Measurements from ENCODE around the gene GABPB2.
"Not testable (repeated sequence)": the region's sequence is repeated elsewhere in the genome, so short reads cannot be mapped to it uniquely, and the experiment has no call there.

Gene GABPB2

DNA sequence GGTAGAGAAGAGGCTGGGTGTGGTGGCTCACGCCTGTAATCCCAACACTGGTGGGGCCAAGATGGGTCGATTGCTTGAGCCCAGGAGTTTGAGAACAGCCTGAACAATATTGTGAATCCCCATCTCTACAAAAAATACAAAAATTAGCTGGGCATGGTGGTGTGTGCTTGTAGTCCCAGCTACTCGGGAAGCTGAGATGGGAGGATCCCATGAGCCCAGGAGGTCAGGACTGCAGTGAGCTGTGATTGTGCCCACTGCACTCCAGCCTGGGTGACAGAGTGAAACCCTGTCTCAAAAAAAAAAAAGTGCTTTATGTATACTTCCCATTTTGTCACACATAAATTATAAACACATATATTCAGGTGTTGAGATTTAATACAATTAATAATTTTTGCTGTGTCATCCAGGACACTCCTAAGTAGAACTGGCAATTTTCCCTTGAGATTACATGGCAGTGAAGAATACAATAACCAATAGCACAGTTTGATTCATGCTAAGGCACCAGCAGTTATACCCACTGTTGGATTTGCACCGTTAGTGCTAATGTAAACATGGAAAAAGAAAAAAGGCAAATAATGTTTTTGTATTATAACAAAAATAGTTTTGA lies 15.5 kb downstream of the GABPB2 start:
- Histone ChIP-seq H3K9me3 (ENCODE audit: control insufficient read depth, insufficient read depth, low read length) (no peaks in the 10 kb centered on the region), H3K36me3 (ENCODE audit: control insufficient read depth, insufficient read depth, low read length) (no peaks in the 10 kb centered on the region), H3K4me3 (ENCODE audit: low read length) (no peak overlapping the region), H3K27me3 (ENCODE audit: control insufficient read depth, insufficient read depth, low read length) (no peaks in the 10 kb centered on the region), H3K4me1 (ENCODE audit: control insufficient read depth, insufficient read depth, low read length) (no peaks in the 10 kb centered on the region), H3K27ac (ENCODE audit: low read length) (no peak overlapping the region)
- no peak for DNase-seq (ENCODE audit: low read depth, low spot score)
- WGBS (ENCODE audit: insufficient coverage, insufficient read length): no CpG with 5 or more reads among the region's 4 CpGs

DNA sequence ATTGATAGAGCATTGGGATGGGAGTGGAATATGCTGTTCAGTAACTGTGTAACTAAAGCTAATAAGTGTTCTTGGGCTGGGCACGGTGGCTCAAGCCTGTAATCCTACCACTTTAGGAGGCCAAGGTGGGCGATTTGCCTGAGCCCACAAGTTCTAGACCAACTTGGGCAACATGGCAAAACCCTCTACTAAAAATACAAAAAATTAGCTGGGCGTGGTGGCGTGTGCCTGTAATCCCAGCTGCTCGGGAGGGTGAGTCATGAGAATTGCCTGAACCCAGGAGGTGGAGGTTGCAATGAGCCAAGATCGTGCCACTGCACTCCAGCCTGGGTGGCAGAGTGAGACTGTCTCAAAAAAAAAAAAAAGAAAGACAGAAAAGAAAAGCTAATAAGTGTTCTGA lies 26.9 kb downstream of the GABPB2 start:
- not testable (repeated sequence) for H3K9me3 ChIP-seq (ENCODE audit: control insufficient read depth, insufficient read depth, low read length); H3K4me1 ChIP-seq (ENCODE audit: control insufficient read depth, insufficient read depth, low read length); H3K4me3 ChIP-seq (ENCODE audit: low read length); H3K36me3 ChIP-seq (ENCODE audit: control insufficient read depth, insufficient read depth, low read length); DNase-seq (ENCODE audit: low read depth, low spot score); H3K27ac ChIP-seq (ENCODE audit: low read length); H3K27me3 ChIP-seq (ENCODE audit: control insufficient read depth, insufficient read depth, low read length)
- WGBS (ENCODE audit: insufficient coverage, insufficient read length): no CpG with 5 or more reads among the region's 6 CpGs

DNA sequence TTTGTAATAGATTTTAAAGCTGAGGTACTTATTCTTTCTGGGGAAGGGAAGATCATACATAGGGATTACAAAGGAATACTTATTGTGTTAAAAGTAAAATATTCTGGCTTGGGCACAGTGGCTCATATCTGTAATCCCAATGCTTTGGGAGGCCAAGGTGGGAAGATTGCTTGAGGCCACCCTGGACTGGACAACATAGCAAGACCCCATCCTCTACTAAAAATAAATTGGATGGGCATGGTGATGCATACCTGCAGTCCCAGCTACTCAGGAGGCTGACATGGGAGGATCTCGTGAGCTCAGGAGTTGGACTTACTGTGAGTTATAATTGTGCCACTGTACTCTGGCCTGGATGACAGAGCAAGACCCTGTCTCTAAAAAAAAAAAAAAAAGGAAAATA lies 27.6 kb downstream of the GABPB2 start:
- H3K27ac ChIP-seq (ENCODE audit: low read length): no peak overlapping the region
- H3K4me3 ChIP-seq (ENCODE audit: low read length): no peak overlapping the region
- no CpG with 5 or more reads among the region's 1 CpG for WGBS (ENCODE audit: insufficient coverage, insufficient read length)
- no peaks in the 10 kb centered on the region for H3K9me3 ChIP-seq (ENCODE audit: control insufficient read depth, insufficient read depth, low read length)
- no peaks in the 10 kb centered on the region for H3K27me3 ChIP-seq (ENCODE audit: control insufficient read depth, insufficient read depth, low read length)
- no peaks in the 10 kb centered on the region for H3K36me3 ChIP-seq (ENCODE audit: control insufficient read depth, insufficient read depth, low read length)
- DNase-seq (ENCODE audit: low read depth, low spot score): no peak
- no peaks in the 10 kb centered on the region for H3K4me1 ChIP-seq (ENCODE audit: control insufficient read depth, insufficient read depth, low read length)

DNA sequence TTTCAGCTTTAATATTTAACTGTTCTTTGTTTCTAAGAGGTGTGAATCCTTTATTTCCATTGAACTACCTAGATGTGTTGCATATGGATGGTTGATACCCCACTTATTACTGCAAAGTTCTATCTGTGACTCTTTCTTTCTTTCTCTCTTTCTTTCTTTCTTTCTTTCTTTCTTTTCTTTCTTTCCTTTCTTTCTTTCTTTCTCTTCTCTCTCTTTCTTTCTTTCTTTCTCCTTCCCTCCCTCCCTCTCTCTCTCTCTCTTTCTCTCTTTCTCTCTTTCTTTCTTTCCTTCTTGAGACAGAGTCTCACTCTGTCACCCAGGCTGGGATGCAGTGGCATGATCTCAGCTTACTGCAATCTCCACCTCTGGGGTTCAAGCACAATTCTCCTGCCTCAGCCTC lies 34.1 kb downstream of the GABPB2 start:
- no peak overlapping the region for H3K4me3 ChIP-seq (ENCODE audit: low read length)

DNA sequence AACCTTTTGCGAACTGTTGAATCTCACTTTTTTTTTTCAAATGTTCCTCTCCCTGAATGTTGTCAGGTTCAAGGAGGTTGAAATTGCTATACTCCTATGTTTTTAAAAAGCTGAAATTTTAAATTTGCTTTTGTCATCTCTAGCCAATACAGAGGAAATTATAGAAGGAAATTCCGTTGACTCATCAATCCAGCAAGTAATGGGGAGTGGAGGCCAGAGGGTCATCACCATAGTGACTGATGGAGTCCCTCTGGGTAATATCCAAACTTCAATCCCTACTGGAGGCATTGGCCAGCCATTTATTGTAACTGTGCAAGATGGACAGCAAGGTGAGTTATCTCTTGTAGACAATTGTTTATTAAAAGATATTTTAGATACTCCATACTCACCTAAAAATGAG lies 36.3 kb downstream of the GABPB2 start:
- Histone ChIP-seq H3K4me1 (ENCODE audit: control insufficient read depth, insufficient read depth, low read length) (no peaks in the 10 kb centered on the region), H3K27ac (ENCODE audit: low read length) (no peak overlapping the region), H3K27me3 (ENCODE audit: control insufficient read depth, insufficient read depth, low read length) (no peaks in the 10 kb centered on the region), H3K4me3 (ENCODE audit: low read length) (no peak overlapping the region), H3K9me3 (ENCODE audit: control insufficient read depth, insufficient read depth, low read length) (no peaks in the 10 kb centered on the region), H3K36me3 (ENCODE audit: control insufficient read depth, insufficient read depth, low read length) (no peaks in the 10 kb centered on the region)
- no peak for DNase-seq (ENCODE audit: low read depth, low spot score)
- no CpG with 5 or more reads among the region's 2 CpGs for WGBS (ENCODE audit: insufficient coverage, insufficient read length)

More for the DNA sequence above, 34.1 kb downstream of the GABPB2 start:
- Histone ChIP-seq H3K9me3 (ENCODE audit: control insufficient read depth, insufficient read depth, low read length) (no peaks in the 10 kb centered on the region), H3K36me3 (ENCODE audit: control insufficient read depth, insufficient read depth, low read length) (no peaks in the 10 kb centered on the region), H3K27me3 (ENCODE audit: control insufficient read depth, insufficient read depth, low read length) (no peaks in the 10 kb centered on the region), H3K27ac (ENCODE audit: low read length) (no peak overlapping the region), H3K4me1 (ENCODE audit: control insufficient read depth, insufficient read depth, low read length) (no peaks in the 10 kb centered on the region)
- DNase-seq (ENCODE audit: low read depth, low spot score): no peak

DNA sequence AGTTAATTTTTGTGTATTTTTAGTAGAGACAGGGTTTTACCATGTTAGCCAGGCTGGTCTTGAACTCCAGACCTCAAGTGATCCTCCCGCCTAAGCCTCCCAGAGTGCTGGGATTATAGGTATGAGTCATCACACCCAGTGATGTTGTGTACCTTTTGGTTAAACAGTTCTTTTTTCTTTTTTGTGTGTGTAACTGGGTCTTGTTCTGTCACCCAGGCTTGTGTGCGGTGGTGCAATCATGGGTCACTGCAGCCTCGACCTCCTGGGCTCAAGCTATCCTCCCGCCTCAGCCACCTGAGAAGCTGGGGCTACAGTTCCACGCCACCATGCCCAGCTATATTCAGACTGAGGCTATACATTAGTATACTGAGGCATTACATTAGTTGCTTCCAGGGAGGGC lies 37.8 kb downstream of the GABPB2 start:
- Histone ChIP-seq H3K27me3 (ENCODE audit: control insufficient read depth, insufficient read depth, low read length) (no peaks in the 10 kb centered on the region), H3K27ac (ENCODE audit: low read length) (no peak overlapping the region), H3K36me3 (ENCODE audit: control insufficient read depth, insufficient read depth, low read length) (no peaks in the 10 kb centered on the region), H3K4me3 (ENCODE audit: low read length) (no peak overlapping the region), H3K9me3 (ENCODE audit: control insufficient read depth, insufficient read depth, low read length) (no peaks in the 10 kb centered on the region), H3K4me1 (ENCODE audit: control insufficient read depth, insufficient read depth, low read length) (no peaks in the 10 kb centered on the region)
- no CpG with 5 or more reads among the region's 5 CpGs for WGBS (ENCODE audit: insufficient coverage, insufficient read length)
- DNase-seq (ENCODE audit: low read depth, low spot score): no peak

DNA sequence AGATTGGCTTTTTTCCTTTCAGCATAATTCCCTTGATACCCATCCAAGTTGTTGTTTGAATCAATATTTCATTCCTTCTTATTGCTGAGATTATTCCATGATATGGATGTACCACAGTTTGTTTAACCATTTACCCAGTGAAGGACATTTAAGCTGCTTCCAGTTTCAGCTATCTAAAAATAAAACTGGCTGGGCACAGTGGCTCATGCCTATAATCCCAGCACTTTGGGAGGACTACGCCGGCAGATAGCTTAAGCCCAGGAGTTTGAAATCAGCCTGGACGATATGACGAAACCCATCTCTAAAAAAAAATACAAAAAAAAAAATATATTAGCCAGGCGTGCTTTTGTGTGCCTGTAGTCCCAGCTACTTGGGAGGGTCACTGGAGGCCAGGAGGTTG lies 43.3 kb downstream of the GABPB2 start:
- no peaks in the 10 kb centered on the region for H3K9me3 ChIP-seq (ENCODE audit: control insufficient read depth, insufficient read depth, low read length)
- no peak overlapping the region for H3K4me3 ChIP-seq (ENCODE audit: low read length)
- no peak overlapping the region for H3K27ac ChIP-seq (ENCODE audit: low read length)
- H3K36me3 ChIP-seq (ENCODE audit: control insufficient read depth, insufficient read depth, low read length): no peaks in the 10 kb centered on the region
- DNase-seq (ENCODE audit: low read depth, low spot score): no peak
- no CpG with 5 or more reads among the region's 5 CpGs for WGBS (ENCODE audit: insufficient coverage, insufficient read length)
- H3K4me1 ChIP-seq (ENCODE audit: control insufficient read depth, insufficient read depth, low read length): no peaks in the 10 kb centered on the region
- no peaks in the 10 kb centered on the region; the same call in 1 of the 2 replicates for H3K27me3 ChIP-seq (ENCODE audit: control insufficient read depth, insufficient read depth, low read length)

DNA sequence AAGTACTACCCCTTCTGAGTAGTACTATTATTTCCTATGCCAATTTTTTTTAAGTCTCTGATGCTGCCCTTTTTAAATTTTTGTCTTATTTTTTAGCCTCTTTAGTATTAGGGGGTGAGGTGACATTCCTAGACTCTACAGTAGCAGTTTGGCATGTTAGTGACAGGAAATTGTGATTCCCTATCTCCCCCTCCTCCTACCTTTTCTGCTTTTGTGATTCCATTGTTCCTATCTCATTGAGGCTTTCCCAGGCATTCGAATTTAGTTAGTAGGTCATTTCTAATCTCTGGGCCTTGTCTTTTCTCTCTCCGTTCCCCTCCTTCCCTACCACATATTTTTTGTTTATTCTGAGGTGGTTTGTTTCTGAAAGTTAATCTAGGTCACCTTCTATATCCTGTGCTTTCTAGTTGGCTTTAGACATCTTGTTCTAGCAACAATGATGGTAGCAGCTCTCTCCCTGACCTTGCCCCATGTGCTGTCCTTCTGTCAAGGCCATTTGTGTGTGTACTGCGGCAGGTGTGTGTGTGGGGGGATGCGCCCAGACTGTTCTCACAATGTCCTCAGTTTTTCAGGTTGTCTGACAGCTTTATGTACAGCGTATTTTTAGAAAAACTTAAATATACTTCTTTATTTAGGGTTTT lies 54.3 kb downstream of the GABPB2 start:
- Histone ChIP-seq H3K4me3 (ENCODE audit: low read length) (no peak overlapping the region), H3K36me3 (ENCODE audit: control insufficient read depth, insufficient read depth, low read length) (no peaks in the 10 kb centered on the region), H3K4me1 (ENCODE audit: control insufficient read depth, insufficient read depth, low read length) (peaks cover 2% of the 10 kb centered on the region; the same call in 1 of the 2 replicates), H3K27me3 (ENCODE audit: control insufficient read depth, insufficient read depth, low read length) (no peaks in the 10 kb centered on the region), H3K27ac (ENCODE audit: low read length) (no peak overlapping the region), H3K9me3 (ENCODE audit: control insufficient read depth, insufficient read depth, low read length) (no peaks in the 10 kb centered on the region)
- no peak for DNase-seq (ENCODE audit: low read depth, low spot score)
- no CpG with 5 or more reads among the region's 5 CpGs for WGBS (ENCODE audit: insufficient coverage, insufficient read length)

DNA sequence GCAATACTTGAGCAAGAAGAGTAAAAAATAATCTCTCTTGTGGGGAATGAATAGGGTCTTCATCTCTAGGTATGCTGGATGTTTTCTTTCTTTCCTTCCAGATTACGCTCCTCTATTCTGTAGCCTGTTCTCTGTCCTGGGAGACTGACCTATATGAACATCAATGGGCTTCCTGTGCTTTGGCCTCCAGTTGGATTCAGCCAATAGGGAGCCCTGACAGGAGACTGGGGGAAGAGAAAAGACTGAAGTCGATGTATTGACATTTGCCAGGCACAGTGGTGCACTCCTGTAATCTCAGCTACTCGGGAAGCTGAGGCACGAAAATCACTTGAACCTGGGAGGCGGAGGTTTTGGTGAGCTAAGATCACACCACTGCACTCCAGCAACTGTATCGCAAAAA lies 58.2 kb downstream of the GABPB2 start:
- no peak for DNase-seq (ENCODE audit: low read depth, low spot score)
- H3K27me3 ChIP-seq (ENCODE audit: control insufficient read depth, insufficient read depth, low read length): no peaks in the 10 kb centered on the region
- no peaks in the 10 kb centered on the region for H3K9me3 ChIP-seq (ENCODE audit: control insufficient read depth, insufficient read depth, low read length)
- no peak overlapping the region for H3K27ac ChIP-seq (ENCODE audit: low read length)
- H3K4me3 ChIP-seq (ENCODE audit: low read length): no peak overlapping the region
- WGBS (ENCODE audit: insufficient coverage, insufficient read length): no CpG with 5 or more reads among the region's 6 CpGs
- peaks cover 7% of the 10 kb centered on the region for H3K4me1 ChIP-seq (ENCODE audit: control insufficient read depth, insufficient read depth, low read length)
- no peaks in the 10 kb centered on the region; the same call in 1 of the 2 replicates for H3K36me3 ChIP-seq (ENCODE audit: control insufficient read depth, insufficient read depth, low read length)

DNA sequence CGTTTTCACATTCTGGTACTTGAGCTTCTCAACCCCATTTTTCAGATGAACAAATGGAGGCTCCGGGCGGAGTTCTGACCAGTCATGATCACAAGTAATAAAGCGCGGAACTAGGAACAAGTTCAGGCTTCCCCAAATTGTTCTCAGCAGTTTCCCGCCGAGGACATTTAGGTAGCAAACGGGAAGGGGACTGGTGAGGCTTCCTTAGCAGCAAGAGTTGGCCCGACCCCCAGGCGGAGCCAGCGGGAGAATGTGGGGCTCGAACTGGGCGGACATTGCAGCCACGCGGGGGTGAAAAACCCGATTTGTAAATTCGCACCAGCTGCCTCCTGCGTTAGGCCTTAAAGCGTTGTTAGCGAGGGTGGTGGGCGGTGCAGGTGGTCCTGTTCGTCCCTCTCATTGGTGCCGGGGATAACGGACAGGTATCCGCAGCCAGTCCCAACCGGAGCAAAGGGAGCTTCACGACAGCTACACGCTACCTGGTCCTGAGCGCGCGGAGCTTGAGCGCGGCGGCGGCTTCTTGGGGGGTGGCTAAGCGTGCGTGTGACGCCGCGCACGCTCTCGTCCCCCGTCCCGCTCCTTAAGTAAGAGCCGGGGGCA lies 60.5 kb downstream of the GABPB2 start:
- no CpG with 5 or more reads among the region's 45 CpGs for WGBS (ENCODE audit: insufficient coverage, insufficient read length)

More for the DNA sequence above, 60.5 kb downstream of the GABPB2 start:
- no peak overlapping the region for H3K27ac ChIP-seq (ENCODE audit: low read length)
- no peaks in the 10 kb centered on the region for H3K9me3 ChIP-seq (ENCODE audit: control insufficient read depth, insufficient read depth, low read length)
- H3K27me3 ChIP-seq (ENCODE audit: control insufficient read depth, insufficient read depth, low read length): no peaks in the 10 kb centered on the region
- H3K4me1 ChIP-seq (ENCODE audit: control insufficient read depth, insufficient read depth, low read length): peaks cover 5% of the 10 kb centered on the region
- DNase-seq (ENCODE audit: low read depth, low spot score): peak; percentile 91
- H3K36me3 ChIP-seq (ENCODE audit: control insufficient read depth, insufficient read depth, low read length): peaks cover 5% of the 10 kb centered on the region
- peak overlapping the region; percentile 51; the same call in 1 of the 2 replicates for H3K4me3 ChIP-seq (ENCODE audit: low read length)
